Measurements from ENCODE around the gene FNIP1. TPM values are rescaled to one million over a fixed set of nuclear protein-coding genes. Genes with fewer than 3 reads are reported as not detected.
A peak's percentile ranks its signal among the peaks of the same experiment; 100 is the strongest.
"Not testable (repeated sequence)": the region's sequence is repeated elsewhere in the genome, so short reads cannot be mapped to it uniquely, and the experiment has no call there.

Gene FNIP1
- total and polyA plus RNA-seq, 2 donors (not counting 1 experiment from before 2014, with no cell fraction given) = 10.3 to 52.8 TPM

DNA sequence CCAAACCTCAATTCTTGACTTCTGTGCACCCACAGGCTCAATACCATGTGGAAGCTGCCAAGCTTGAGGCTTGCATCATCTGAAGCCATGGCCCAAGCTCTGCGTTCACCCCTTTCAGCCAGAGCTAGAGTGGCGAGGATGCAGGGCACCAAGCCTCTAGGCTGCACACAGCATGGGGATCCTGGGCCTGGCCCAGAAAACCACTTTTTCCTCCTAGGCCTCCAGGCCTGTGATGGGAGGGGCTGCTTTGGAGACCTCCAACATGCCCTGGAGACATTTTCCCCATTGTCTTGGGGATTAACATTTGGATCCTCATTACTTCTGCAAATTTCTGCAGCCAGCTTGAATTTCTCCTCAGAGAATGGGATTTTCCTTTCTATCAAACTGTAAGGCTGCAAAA lies 35.9 kb upstream of the FNIP1 start:
- H3K27ac Mint-ChIP-seq; H3K27me3 ChIP-seq (replicated peaks in 1 of 4; ENCODE audit: control extremely low read depth in 1 of 4, control insufficient read depth in 3 of 4, insufficient read depth in 4 of 4, low read length in 3 of 4); CTCF ChIA-PET; POLR2A ChIA-PET; H3K79me2 ChIP-seq (ENCODE audit: control insufficient read depth, insufficient read depth, low read length); H3K4me1 Mint-ChIP-seq; H3K4me3 ChIP-seq (ENCODE audit: control extremely low read depth in 1 of 5, extremely low read depth in 1 of 5, insufficient read depth in 1 of 5, low read depth in 2 of 5, low read length in 4 of 5); DNase-seq; H3K27ac ChIP-seq (ENCODE audit: low read length in 2 of 2); H2AFZ ChIP-seq (ENCODE audit: insufficient read depth, low read depth, low read length, poor library complexity, severe bottlenecking); H4K20me1 ChIP-seq (ENCODE audit: control insufficient read depth, insufficient read depth, low read length, poor library complexity, severe bottlenecking); H3K9me3 Mint-ChIP-seq (ENCODE audit: insufficient read depth); intact Hi-C loops (cut with micrococcal nuclease); H3K4me2 ChIP-seq (replicated peaks; ENCODE audit: low read depth, low read length, poor library complexity, severe bottlenecking); H3K9ac ChIP-seq (ENCODE audit: low read length); H3K36me3 ChIP-seq (replicated peaks in 1 of 2; ENCODE audit: control extremely low read depth in 1 of 2, control insufficient read depth in 1 of 2, extremely low read depth in 1 of 2, insufficient read depth in 2 of 2, low read length in 1 of 2); H3K9me3 ChIP-seq (ENCODE audit: control extremely low read depth in 1 of 3, control insufficient read depth in 2 of 3, insufficient read depth in 1 of 3, low read length in 2 of 3); ATAC-seq (ENCODE audit: low read depth); H3K4me3 Mint-ChIP-seq; H3K27me3 Mint-ChIP-seq; H3K4me1 ChIP-seq (ENCODE audit: control insufficient read depth in 2 of 2, insufficient read depth in 2 of 2, low read length in 2 of 2): not testable (repeated sequence)
- WGBS (ENCODE audit: insufficient coverage) = 100% methylated on average over 2 of the region's 2 CpGs

DNA sequence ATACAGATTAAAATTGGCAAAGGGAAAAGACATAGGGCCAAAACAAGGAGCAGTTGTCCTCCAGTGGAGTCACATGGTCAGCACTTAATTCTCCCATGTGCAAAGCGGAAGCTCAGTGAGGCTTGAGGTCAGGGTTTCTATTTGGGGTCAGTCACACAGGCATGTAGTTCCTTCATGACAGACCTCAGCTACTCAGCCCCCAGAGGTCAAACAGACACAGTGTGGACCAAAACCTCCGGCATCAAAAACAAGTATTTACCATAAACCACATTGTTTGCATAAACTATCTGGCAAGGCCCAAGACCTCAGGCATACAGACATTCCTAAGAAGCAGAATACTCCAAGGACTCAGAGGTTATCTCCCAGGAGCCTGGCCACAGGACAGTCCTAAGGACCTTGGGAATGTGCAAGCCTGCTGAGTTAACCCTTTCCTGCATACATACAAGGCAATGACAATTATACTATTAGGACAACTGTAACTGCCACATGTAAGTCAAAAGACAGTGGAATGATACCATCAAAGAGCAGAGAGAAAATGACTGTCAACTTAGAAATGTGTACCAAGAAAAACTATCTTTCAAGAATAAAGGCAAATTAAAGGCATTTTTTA lies 28.7 kb upstream of the FNIP1 start:
- Histone ChIP-seq H3K9ac (ENCODE audit: low read length) (no peak overlapping the region), H3K36me3 (replicated peaks in 1 of 2; ENCODE audit: control extremely low read depth in 1 of 2, control insufficient read depth in 1 of 2, extremely low read depth in 1 of 2, insufficient read depth in 2 of 2, low read length in 1 of 2) (no peaks in the 10 kb centered on the region), H2AFZ (ENCODE audit: insufficient read depth, low read depth, low read length, poor library complexity, severe bottlenecking) (no peak overlapping the region), H3K27ac (ENCODE audit: low read length in 2 of 2) (no peak overlapping the region), H3K79me2 (ENCODE audit: control insufficient read depth, insufficient read depth, low read length) (no peaks in the 10 kb centered on the region), H3K9me3 (ENCODE audit: control extremely low read depth in 1 of 3, control insufficient read depth in 2 of 3, insufficient read depth in 1 of 3, low read length in 2 of 3) (peaks cover 0 to 3% (median 0%) of the 10 kb centered on the region in 3 donors), H3K27me3 (replicated peaks in 1 of 4; ENCODE audit: control extremely low read depth in 1 of 4, control insufficient read depth in 3 of 4, insufficient read depth in 4 of 4, low read length in 3 of 4) (no peaks in the 10 kb centered on the region), H3K4me1 (ENCODE audit: control insufficient read depth in 2 of 2, insufficient read depth in 2 of 2, low read length in 2 of 2) (no peaks in the 10 kb centered on the region), H3K4me2 (replicated peaks; ENCODE audit: low read depth, low read length, poor library complexity, severe bottlenecking) (no peak overlapping the region), H3K4me3 (ENCODE audit: control extremely low read depth in 1 of 5, extremely low read depth in 1 of 5, insufficient read depth in 1 of 5, low read depth in 2 of 5, low read length in 4 of 5) (no peak overlapping the region), H4K20me1 (ENCODE audit: control insufficient read depth, insufficient read depth, low read length, poor library complexity, severe bottlenecking) (no peaks in the 10 kb centered on the region)
- H3K4me3 Mint-ChIP-seq = no peak overlapping the region
- H3K27me3 Mint-ChIP-seq = peaks cover 10% of the 10 kb centered on the region
- WGBS (ENCODE audit: insufficient coverage) = 79% methylated on average over 2 of the region's 2 CpGs
- intact Hi-C loops (cut with micrococcal nuclease) = no loop called here
- H3K9me3 Mint-ChIP-seq (ENCODE audit: insufficient read depth) = no peaks in the 10 kb centered on the region
- POLR2A ChIA-PET = no interaction called here
- no peak overlapping the region for H3K27ac Mint-ChIP-seq
- H3K4me1 Mint-ChIP-seq = peaks cover 7% of the 10 kb centered on the region
- DNase-seq (peak; percentile 6), ATAC-seq (ENCODE audit: low read depth) (no peak)
- TF ChIP-seq EZH2 (IDR thresholded peaks at IDR 0.05; ENCODE audit: borderline replicate concordance, insufficient read depth, low read depth, low read length, poor library complexity, severe bottlenecking) = no peak
- no peak for TF ChIP-seq CTCF (IDR thresholded peaks at IDR 0.05)
- CTCF ChIA-PET = no interaction called here
